HG02973 (cell line): ENCODE results near the gene GPLD1.
"Not testable (repeated sequence)": the region's sequence is repeated elsewhere in the genome, so short reads cannot be mapped to it uniquely, and the experiment has no call there.

Source experiments
- ATAC-seq: cut with Tn5 transposase; IDR thresholded peaks from one replicate; pipeline ENCODE4 v1.9.1; 2021; ENCODE audit warnings: moderate library complexity; ENCODE audit not compliant: unreplicated experiment

Gene GPLD1

DNA sequence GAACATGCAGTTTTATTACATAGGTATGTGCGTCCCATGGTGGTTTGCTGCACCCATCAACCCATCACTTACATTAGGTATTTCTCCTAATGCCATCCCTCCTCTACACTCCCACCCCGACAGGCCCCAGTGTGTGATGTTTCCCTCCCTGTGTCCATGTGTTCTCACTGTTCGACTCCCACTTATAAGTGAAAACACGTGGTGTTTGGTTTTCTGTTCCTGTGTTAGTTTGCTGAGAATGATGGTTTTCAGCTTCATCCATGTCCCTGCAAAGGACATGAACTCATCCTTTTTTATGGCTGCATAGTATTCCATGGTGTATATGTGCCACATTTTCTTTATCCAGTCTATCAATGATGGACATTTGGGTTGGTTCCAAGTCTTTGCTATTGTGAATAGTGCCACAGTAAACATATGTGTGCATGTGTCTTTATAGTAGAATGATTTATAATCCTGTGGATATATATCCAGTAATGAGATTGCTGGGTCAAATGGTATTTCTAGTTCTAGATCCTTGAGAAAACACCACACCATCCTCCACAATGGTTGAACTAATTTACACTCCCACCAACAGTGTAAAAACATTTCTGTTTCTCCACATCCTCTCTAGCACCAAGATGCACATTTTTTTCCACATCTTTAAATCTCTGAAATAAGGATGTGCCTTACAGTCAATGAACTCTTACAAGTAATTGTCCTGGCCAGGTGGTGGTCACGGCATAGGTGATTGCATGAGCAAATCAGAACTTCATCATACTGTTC lies 104.8 kb downstream of the GPLD1 start:
- not testable (repeated sequence) for ATAC-seq

DNA sequence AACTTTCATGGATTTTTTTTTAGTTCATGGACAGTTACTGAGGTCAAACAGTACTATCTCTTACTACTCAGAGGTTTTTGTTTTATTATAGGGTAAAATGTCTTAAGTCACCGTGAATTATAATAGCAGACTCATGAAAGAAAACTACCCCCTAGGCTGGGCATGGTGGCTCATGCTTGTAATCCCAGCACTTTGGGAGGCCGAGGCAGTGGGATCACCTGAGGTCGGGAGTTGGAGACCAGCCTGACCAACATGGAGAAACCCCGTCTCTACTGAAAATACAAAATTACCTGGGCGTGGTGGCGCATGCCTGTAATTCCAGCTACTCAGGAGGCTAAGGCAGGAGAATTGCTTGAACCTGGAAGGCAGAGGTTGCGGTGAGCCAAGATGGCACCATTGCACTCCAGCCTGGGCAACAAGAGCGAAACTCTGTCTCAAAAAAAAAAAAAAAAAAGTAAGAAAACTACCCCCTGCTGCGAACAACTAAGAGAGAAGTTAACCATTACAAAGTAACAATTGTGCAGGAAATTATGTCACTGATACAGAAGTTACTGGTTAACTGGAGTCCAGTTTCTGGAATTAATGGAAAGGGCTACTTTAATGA lies 106.4 kb downstream of the GPLD1 start:
- ATAC-seq = not testable (repeated sequence)

DNA sequence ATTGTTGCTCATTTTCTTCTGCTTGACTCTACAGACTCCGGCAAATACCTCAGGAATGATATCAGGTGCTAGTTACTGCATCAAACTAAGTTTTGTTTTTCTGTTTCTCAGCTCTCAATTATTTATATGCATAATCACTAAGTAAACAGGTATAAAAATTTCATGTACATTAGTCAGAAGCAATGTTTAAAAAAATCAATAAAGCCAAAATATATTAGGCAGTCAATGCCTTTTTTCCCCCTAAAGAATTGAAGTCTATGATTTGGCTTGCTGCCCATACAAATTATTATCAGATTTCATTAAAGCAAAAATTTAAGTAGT lies 107.2 kb downstream of the GPLD1 start:
- ATAC-seq = no peak

DNA sequence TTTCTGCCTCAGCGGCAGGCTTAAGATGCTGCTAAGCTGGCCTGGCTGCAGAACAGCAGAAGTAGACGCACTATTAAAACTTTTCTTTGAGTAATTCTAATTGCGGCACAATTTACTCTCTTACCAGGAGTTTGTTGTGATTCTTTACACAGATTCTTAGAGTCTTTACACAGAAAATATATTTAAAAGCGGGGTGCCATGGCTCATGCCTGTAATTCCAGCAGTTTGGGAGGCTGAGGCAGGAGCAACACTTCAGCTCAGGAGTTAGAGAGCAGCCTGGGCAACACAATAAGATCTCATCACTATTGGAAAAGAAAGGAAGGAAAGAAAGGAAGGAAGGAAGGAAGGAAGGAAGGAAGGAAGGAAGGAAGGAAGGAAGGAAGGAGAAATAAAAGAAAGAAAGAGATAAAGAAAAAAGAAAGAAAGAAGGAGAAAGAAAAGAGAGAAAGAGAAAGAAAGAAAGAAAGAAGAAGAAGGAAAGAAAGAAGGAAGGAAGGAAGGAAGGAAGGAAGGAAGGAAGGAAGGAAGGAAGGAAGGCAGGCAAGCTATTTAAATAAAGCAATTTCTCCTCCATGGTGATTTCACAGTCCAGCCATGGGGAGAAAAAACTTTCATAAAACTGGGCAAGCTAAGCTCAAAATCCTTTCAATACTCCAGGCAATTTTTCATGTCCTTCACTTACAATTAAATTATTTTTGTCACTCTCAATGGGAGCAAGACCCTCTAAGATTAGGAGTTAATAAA lies 107.7 kb downstream of the GPLD1 start:
- ATAC-seq = no peak

DNA sequence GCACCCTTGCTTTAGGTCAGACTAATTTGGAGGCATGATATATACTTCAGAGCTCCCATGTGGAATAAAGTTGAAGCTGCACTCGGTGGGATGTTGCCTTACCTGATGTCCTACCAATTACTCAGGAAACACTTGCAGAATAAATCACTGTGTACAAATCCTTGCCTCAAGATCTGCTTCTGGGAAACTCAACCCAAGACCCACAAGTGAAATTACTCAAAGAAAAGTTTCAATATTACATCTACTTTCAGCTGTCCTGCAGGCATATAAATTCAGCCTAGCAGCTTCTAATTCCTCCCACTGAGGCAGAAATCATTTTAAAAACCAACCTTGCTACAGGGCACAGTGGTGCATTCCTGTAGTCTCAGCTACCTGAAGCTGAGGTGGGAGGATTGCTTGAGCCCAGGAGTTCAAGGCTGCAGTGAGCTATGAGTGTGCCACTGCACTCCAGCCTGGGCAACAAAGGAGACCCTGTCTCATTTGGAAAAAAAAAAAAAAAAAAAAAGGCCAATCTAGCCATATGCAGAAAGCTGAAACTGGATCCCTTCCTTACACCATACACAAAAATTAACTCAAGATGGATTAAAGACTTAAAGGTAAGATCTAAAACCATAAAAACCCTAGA lies 110.8 kb downstream of the GPLD1 start:
- no peak for ATAC-seq
